ENCODE results near the gene MARCO.
"Not testable (repeated sequence)": the region's sequence is repeated elsewhere in the genome, so short reads cannot be mapped to it uniquely, and the experiment has no call there.

MARCO gene

DNA sequence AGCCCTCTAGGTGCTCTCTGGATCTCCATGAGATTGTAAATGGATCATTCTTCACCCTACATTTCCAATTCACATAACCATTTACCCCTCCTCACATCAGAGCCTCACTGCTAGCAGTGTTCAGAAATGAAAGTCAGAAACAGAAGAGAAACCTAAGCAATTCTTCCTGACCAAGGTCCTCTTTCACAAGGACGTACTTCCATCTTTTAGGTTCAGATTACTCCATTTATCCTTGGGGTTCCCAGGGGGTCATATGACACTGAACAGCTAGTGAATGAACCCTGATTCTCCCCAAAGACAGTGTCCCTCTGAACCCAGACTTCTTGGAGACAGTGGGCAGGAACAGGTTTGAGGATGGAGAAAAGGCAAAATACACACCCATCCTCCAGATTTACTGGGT, 12.9 kb upstream of the MARCO start:
- DNase-seq (ENCODE audit: low read depth in 2 of 2) = no peak

DNA sequence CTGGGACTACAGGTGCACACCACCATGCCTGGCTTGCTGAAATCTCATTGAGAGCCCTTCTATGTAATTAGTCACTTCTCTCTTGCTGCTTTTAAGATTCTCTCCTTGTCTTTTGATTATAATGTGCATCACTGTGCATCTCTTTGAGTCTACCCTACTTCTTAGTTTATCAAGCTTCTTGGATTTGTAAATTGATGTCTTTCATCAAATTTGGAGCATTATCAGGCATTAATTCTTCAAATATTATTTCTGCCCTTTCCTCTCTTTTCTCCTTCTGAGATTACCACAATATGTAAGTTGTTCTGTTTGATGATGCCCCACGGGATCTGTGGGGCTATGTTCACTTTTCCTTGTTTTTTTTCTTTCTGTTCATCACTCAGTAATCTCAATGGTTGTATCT, 9.0 kb upstream of the MARCO start:
- no peak for DNase-seq (ENCODE audit: low read depth in 2 of 2)

DNA sequence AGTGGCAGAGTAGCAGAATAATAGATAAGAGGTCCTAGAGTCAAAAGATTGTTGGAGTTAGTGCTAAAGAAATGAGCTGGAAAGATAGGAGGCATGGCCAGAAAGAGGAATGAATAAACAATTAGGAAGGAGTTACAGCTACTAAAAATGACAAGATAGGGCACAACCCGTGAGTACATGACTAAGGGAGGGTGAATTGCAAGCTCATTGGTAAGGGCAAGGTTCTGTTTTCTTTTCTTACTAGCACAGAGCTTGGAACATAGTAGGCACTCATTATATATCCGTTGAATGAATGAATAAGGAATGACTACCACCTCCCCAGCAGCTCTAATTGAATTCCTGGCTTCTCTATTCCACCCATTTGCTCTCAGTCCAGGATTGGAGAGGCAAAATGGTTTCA, 5.7 kb upstream of the MARCO start:
- no peak for DNase-seq (ENCODE audit: low read depth in 2 of 2)

DNA sequence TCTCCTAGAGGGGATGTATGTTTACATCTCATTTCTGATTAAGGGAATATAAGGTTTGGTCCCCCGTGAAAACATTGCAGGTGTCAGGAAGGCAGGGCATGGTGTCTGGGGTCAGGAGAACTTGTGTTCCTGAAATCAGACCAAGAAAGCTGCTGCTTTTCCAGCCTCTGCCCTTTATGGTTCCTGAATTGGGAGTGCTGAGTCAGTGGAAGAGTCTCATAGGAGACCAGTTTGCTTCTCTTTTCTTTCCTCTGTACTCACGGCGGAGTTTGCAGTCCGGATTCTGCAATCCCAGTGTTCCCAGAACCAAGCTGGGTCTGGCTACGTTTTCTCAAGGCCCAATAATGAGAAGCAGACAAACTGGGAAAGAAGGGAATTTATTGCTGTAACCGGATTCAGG, 5.1 kb upstream of the MARCO start:
- DNase-seq (ENCODE audit: low read depth in 2 of 2) = no peak

DNA sequence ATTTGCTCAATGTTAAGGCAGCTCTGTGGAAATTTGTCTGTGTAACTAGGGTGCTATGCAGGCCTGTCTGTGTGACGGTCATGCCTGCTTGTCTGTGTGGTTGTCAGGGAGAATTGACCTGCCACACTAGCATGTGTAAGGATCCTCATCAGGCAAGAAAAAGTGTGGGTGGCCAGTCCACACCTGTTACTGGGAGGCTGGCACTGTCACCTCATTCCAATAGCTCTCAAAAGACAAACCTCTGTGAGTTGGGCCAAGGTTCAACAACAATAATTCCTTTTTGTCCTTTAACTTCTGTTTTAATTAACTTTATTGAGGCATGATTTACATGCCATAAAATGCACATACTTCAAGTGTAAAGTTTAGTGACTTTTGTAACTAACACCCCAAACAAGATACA, 4.2 kb upstream of the MARCO start:
- no peak for DNase-seq (ENCODE audit: low read depth in 2 of 2)

DNA sequence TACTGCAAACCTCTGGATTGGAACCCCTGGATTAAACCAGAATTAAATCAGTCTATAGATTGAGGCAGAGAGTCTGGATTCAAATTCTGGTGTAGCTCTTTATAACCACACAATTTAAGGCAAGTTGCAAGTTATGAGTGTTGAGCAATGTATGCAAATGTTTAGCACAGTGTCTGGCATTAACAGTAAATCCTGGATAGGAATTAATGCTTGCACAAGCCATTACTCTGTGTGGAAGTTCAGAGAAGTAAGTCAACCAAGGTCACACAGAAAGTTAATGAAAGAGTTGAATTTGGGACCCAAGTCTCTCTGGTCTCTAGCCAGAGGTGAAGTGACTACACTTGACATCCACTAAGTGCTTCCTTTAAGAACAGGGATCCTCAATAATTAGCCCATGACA, 2.0 kb upstream of the MARCO start:
- DNase-seq (ENCODE audit: low read depth in 2 of 2) = no peak

DNA sequence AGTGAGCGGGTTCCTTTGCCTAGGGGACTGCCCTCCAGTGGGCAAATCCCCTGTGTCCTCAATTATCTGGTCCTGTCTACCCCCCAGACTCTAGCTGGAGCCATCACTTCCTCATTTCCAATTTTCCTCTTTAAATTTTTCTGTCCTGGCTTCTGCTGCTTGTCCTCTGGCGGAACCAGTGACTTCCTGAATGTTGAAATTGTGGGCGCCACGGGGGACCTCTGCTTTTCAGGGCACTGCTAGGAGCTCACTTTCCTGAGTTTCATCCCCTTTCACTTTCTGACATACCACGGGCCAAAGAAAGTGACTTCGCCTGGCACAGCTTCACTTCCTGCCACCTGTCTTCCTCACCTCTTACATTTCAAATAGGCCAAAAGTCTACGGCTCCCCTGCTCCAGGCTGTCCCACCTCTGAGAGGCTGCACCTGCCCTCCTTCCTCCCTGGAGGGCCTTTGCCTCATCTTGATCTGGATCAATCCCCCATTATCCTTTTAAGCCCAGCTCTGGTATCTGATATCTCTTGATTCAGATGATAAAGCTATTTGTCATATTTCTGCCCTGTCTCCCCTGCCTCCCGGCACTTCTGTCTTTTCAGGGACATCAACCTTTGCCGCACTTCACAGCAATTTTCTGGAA, 1.4 kb upstream of the MARCO start:
- DNase-seq (ENCODE audit: low read depth in 2 of 2) = no peak

DNA sequence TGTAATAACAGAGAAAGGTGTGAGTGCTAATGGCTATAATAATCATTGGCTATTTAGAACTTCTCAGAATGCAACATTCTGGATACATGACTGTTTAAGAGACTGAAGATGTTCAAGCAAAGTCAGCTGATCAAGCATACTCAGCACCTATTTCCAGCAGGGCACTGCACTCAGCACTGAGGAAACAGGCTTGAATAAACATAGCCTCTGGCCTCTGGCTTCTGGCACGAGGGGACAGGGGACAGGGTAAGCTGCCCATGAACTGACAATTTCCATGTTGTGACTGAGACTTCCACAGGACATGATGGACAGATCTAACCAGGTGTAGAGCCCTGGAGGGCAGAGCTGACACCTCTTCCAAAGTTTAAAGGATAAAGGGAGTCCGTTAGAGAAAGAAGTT, 1.3 kb downstream of the MARCO start:
- DNase-seq (ENCODE audit: low read depth in 2 of 2) = no peak

DNA sequence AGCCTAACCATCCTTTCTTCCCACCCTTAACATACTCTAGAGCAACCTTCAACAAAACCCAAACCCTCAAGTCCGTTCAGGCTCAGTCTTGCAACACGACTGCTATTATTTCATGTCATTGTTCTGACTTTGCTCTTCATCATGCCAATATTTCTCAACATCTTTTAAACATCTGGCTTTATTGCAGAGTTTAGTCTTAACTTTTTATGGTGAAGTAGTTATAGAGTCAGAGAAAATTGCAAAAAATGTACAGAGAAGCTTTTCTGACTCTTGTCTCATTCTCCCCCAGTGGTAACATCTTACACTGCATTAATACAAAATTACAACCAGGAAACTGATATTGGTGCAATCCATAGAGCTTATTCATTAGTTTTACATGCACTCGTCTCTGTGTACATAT, 3.9 kb downstream of the MARCO start:
- DNase-seq (ENCODE audit: low read depth in 2 of 2) = no peak

DNA sequence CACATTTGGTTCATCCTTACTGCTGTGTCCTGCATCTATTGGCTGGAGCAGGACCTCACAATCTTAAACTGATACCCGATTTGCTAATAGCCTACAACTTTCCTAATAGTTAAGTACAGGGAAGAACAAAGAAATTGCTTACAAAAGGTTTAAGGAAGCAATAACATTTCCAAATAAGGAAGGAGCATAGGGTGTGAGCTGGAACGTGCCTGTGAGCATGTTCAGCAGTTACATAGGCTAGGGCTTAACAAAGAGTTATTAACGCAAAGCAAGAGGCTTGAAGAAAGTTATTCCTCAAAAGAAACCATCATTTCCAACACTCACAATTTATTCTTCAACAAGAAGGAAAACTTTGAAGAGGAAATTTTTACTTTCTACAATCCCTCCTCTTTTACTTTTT, 6.3 kb downstream of the MARCO start:
- DNase-seq (ENCODE audit: low read depth in 2 of 2) = not testable (repeated sequence)

DNA sequence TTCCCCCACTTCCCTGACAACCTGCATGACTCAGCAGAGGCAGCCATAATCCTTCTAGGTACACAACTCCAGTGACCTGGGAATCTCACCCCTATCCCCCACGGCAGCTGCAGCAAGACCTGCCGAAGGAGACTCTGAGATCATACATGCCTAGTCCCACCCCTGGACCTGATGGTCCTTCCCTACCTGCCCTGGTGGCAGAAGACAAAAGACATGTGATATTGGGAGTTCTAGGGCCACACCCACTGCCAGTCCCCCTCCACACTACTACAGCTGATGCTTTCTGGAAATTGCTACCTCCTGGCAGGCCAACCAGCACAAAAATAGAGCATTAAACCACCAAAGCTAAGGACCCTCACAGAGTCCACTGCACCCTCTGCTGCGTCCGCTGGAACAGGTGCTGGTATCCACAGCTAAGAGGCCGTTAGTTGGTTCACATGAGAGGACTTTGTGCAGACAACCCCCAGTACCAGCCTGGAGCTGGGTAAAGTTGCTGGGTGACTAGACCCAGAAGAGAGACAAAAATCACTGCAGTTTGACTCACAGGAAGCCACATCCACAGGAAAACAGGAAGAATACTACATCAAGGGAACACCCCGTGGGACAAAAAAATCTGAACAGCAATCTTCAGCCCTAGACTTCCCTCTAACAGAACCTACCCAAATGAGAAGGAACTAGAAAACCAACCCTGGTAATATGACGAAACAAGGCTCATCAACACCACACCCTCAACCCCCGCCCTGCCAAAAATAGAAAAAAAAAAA, 12.5 kb downstream of the MARCO start:
- no peak for DNase-seq (ENCODE audit: low read depth in 2 of 2)

DNA sequence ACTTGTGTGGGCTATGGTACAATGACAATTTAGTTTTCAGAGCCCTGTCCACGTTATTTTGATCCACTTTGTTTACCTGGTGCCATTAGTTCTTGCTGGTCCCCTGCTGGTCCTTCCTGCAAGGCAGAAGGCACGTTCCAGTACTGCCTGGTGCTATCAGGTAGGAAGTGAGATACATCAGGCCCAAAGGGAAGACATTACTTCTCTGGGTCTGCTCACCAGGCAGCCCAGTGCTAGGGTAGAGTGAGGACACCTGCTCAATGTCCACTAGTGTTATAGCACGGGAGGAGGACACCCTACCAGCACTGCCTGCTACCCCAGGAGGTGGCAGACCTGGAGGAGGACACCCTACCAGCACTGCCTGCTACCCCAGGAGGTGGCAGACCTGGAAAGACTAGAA, 23.7 kb downstream of the MARCO start:
- no peak for DNase-seq (ENCODE audit: low read depth in 2 of 2)

DNA sequence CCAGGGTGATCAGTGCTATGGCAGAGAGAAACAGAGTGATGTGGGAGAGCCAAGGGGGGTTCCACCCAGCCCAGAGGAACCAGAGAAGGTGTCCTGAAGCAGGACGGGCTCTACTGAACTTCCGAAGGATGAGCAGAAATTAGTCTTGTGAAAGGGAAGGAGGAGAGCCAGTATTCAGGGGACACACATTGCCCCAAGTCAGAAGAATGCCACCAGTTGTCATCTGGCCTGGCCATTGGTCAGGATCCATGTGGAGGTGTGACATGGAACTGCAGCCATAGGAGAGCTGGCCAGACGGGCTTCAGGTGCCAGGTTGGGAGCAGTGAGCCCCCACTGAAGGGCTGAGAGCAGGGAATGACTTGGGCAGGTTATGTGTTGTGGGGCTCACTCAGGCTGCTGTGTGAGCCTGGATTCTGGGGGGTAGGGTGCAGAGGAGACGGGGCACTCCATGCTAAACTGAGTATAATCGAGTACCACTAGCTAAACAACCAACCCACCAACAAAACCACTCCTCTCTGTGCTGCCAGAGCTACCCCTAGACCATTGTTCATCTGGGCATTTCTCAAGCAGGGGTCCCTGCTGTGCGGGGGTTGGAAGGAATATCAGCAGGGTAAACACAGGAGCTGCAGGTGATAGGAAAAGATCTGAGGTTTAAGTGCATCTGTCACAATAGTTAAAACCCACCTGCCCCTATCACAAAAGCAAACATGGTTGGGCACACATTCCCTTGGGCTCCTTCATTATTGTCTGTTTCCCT, 25.3 kb downstream of the MARCO start:
- DNase-seq (ENCODE audit: low read depth in 2 of 2) = no peak

DNA sequence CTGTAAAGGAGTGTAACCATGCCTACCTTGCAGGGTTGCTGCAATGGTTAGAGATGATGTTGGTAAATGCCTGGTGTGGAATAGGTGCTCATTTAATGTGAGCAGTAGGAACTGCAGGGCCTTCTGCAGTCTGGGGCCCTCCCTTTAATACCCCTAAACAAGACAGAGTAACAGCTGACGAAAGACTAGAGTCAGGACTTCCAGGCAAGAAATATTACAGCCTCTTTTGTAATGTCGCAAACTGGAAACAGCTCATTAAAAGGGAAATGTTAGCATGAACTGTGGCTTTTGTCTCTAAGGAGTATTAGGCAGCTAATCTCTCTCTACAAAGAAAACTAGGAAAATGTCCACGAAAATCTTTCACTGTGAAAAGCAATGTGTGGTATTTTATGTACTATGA, 26.0 kb downstream of the MARCO start:
- DNase-seq (ENCODE audit: low read depth in 2 of 2) = no peak

DNA sequence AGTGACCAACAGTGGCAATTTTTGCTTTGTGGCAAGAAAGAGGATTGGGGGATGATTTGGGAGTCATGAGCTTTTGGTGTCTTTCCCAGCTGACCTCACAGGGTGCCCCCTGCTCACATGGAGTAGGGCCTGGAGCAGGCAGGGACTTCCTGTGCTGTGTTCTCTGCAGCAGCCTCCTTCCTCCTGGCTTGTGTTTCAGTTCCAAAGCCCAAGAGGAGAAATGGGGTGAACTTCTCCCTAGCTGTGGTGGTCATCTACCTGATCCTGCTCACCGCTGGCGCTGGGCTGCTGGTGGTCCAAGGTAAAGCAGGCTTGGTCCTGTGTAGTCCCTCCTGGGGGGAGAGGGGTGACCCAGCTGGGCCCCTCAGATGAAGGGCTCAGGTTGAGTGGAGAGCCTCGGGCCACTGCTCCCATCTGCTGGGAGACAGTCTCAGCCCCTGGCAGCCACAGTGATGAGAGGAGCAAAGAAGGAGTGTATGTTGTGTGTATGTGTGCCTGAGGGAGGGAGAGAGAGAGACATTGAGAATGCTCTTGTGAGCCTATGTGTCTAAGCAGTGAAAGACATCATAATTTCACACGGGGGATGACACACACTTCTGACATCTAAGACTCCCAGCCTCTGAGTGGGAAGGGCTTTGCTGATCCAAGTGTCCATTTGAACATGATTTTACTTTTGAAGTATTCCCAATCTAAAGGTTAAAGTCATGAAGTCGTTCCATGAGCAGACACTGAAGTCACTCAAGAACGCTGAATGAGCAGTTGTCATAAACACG, 27.2 kb downstream of the MARCO start:
- no peak for DNase-seq (ENCODE audit: low read depth in 2 of 2)

DNA sequence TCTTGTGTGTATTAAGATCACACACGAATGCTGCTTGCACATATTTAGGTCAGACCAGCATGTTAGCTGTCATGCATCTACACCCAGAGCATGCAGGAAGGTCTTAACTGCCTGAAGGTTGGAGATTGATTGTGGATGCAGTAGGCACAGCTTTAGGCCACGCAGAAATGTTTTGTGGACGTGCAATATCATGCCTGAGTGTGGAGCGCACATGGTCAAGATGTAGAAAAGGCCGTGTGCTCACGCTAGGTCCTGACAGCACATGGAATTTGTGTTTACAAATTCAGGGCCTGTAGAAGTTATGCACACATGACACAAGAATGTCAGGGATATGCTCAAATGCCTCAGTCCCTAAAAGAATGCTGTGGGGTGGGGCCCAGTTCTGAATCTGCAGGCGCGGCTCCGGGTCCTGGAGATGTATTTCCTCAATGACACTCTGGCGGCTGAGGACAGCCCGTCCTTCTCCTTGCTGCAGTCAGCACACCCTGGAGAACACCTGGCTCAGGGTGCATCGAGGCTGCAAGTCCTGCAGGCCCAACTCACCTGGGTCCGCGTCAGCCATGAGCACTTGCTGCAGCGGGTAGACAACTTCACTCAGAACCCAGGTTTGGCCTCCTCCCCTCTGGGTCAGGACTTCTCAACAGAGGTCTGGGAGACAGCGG, 27.9 kb downstream of the MARCO start:
- no peak for DNase-seq (ENCODE audit: low read depth in 2 of 2)

DNA sequence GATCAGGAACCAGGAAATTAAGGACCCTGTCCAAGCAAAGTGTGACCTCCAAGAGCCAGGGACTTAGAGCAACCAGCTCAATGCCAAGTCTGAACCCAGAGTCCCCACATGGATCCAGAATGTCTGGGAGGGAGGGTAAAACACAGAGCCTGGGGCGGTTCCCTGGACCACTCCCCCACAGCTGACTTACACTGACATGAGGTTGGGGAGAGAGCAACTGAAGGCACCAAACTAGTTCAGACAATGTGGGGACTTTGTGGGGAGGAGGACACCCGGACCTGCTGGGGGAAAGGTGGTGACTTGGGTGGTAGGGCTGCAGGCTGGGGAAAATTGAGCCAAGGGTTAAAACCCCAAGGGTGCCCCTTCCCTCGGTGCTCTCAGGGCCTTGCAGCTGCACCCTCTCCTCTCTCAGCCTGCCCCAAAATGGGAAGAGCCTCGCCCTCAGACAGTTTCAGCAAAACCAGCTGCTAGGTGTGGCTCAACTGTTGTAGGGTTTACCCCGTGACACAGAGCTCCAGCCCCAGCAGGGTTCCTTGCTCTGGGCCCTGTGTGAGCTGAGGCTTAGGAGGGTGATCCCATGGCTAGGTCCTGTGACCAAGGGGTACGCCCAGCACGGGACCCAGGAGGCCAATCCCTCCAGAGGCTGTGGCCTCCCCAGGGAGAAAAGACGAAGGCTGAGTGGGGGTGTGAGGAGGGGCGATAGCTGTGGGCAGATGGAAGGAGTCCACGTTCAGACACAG, 28.6 kb downstream of the MARCO start:
- DNase-seq (ENCODE audit: low read depth in 2 of 2) = no peak

DNA sequence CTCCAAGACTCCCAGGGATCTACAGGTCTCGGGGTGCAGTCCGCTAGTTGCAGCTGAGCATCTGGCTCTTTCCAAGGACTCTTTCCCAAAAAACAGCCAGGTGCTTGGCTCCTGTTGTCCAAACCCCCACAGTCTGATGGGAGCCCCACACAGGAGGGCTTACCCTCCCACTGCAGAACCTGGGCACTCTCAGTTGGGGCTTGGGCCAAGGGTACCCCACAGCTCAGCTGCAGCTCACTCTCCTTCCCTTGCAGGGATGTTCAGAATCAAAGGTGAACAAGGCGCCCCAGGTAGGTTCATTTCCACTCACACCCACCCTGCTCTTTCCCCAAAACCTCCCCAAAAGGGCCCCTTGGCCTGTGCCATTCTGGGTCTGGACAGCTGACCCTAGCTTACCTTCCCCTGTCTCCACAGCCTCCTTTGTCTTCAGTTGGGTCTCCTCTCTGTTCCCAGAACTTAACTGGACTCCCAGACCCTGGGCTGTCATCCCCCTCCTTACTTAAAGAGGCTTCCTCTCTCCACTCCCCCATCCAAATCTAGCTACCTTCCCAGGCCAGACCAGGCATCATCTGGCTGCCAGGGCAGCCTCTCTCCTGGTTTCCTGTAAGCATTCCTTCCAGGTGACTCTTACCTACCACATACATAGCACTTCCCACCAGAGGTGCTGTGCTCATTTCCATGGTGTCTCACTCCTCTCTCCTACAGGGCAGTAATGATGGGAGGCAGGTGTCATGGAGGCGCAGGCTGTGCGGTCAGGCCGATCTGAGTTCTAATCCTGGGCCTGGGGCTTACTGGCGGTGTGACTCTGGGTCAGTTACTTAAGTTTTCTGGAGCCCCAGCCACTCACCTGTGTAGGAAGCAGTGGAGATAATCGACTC, 29.5 kb downstream of the MARCO start:
- DNase-seq (ENCODE audit: low read depth in 2 of 2) = no peak

DNA sequence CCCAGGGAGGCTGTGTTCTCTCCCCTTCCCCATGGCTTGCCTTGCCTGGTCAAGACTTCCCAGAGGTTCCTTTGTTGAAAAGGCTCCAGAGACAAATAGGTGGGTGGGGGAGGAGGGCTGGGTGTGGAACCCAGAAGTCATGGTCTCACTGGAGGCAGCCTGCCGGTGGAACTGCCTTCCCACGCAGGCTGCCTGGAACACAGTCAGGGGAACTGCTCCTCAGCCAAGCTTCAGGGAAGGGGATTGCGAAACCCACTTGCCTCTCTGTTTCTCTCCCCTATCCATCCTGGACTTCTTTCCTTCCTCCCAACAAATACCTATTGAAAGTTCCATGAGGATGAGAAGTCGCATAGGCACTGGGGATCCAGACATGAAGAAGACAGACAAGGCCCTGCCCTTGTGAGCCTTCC, 31.6 kb downstream of the MARCO start:
- DNase-seq (ENCODE audit: low read depth in 2 of 2) = no peak
